HepG2 (cell line): ENCODE measurements around the gene TMEM219. TPM values are rescaled to one million over a fixed set of nuclear protein-coding genes. Genes with fewer than 3 reads are reported as not detected.

Experiments used
- GATA4 ChIP-seq: sonication (generic); IDR thresholded peaks from 2 replicates; pipeline ENCODE4 v1.6.1; 2016; ENCODE audit warnings: antibody characterized with exemption, low read depth, borderline replicate concordance
- HES4 ChIP-seq: sonication (generic); formaldehyde crosslinking; IDR thresholded peaks from 2 replicates; pipeline ENCODE4 v1.9.0; 2021; ENCODE audit warnings: mild to moderate bottlenecking, missing genetic modification reagents, borderline replicate concordance
- KAT8 ChIP-seq: IDR thresholded peaks from 2 replicates; pipeline ENCODE4 v1.6.1; 2016; ENCODE audit warnings: missing genetic modification reagents, missing compliant biosample characterization
- NFE2L2 ChIP-seq: fragments of 150-350 bp; IDR thresholded peaks from 2 replicates; pipeline ENCODE4 v1.6.1; 2014; ENCODE audit warnings: low read length
- POLR2AphosphoS2 ChIP-seq: IDR thresholded peaks from 2 replicates; pipeline ENCODE4 v1.6.1; 2011; ENCODE audit warnings: low read depth, low read length, improper control_type of control experiment
- RFX1 ChIP-seq: fragments of 450-650 bp; IDR thresholded peaks from 2 replicates; pipeline ENCODE4 v1.6.1; 2017
- SMARCE1 ChIP-seq: fragments of 450-650 bp; IDR thresholded peaks from 2 replicates; pipeline ENCODE4 v1.6.1; 2017; ENCODE audit warnings: borderline replicate concordance
- ZFY ChIP-seq: sonication (generic); formaldehyde crosslinking; IDR thresholded peaks from 2 replicates; pipeline ENCODE4 v1.4.0; 2020; ENCODE audit warnings: missing genetic modification reagents
- ZMYM2 ChIP-seq: sonication (generic); formaldehyde crosslinking; IDR thresholded peaks from 2 replicates; pipeline ENCODE4 v1.8.0; 2022; ENCODE audit warnings: mild to moderate bottlenecking, missing genetic modification reagents
- ZNF3 ChIP-seq: IDR thresholded peaks from 2 replicates; pipeline ENCODE4 v1.7.0; 2017; ENCODE audit warnings: inconsistent platforms
- ZNF317 ChIP-seq: sonication (generic); formaldehyde crosslinking; IDR thresholded peaks from 2 replicates; pipeline ENCODE4 v1.5.0; 2020; ENCODE audit warnings: mild to moderate bottlenecking, missing genetic modification reagents
- ZNF34 ChIP-seq: sonication (generic); formaldehyde crosslinking; IDR thresholded peaks from 2 replicates; pipeline ENCODE4 v1.4.0; 2020; ENCODE audit warnings: mild to moderate bottlenecking, missing genetic modification reagents, borderline replicate concordance
- ZNF503 ChIP-seq: sonication (generic); formaldehyde crosslinking; IDR thresholded peaks from 2 replicates; pipeline ENCODE4 v1.4.0; 2020; ENCODE audit warnings: missing genetic modification reagents
- ZNF550 ChIP-seq: sonication (generic); formaldehyde crosslinking; IDR thresholded peaks from 2 replicates; pipeline ENCODE4 v1.4.0; 2020; ENCODE audit warnings: mild to moderate bottlenecking, missing genetic modification reagents, borderline replicate concordance
- ZNF562 ChIP-seq: sonication (generic); formaldehyde crosslinking; IDR thresholded peaks from 2 replicates; pipeline ENCODE4 v1.8.0; 2022; ENCODE audit warnings: missing genetic modification reagents, borderline replicate concordance
- ZNF569 ChIP-seq: sonication (generic); formaldehyde crosslinking; IDR thresholded peaks from 2 replicates; pipeline ENCODE4 v1.5.0; 2020; ENCODE audit warnings: mild to moderate bottlenecking, missing genetic modification reagents, moderate library complexity, borderline replicate concordance
- ZNF772 ChIP-seq: sonication (generic); formaldehyde crosslinking; IDR thresholded peaks from 2 replicates; pipeline ENCODE4 v1.5.0; 2020; ENCODE audit warnings: mild to moderate bottlenecking, missing genetic modification reagents
- ZNF777 ChIP-seq: sonication (generic); formaldehyde crosslinking; IDR thresholded peaks from 2 replicates; pipeline ENCODE4 v1.4.0; 2020; ENCODE audit warnings: missing genetic modification reagents
- polyA plus RNA-seq, 8 experiments: library from polyadenylated mRNA; depleted of rRNA in 3 of 8; stranded (reverse) in 7 of 8; unstranded in 1 of 8; fragments of >200 nt; fragmentation: Illumina TruSeq in 4 of 8; extraction: Trizol in 4 of 8; gene quantifications; 2 replicates each; pipeline versions ENCODE4 v1.2.1 to v1.2.3, GENCODE V29; 2011 to 2016; ENCODE audit warnings: low read depth in 4 of 8, missing spikeins in 1 of 8, mixed read lengths in 1 of 8; ENCODE audit not compliant: insufficient read depth in 1 of 8
- total RNA-seq, 5 experiments: library from RNA; depleted of rRNA; stranded (reverse); fragments of >200 nt; fragmentation: Illumina TruSeq; extraction: Trizol; gene quantifications; 2 replicates each; pipeline ENCODE4 v1.2.3, GENCODE V29; 2016; ENCODE audit warnings: low read depth in 1 of 5
- TF ChIP-seq, protein P1 (sequence below): sonication (generic); formaldehyde crosslinking; IDR thresholded peaks from 2 replicates; pipeline ENCODE4 v1.9.0; 2021; ENCODE audit warnings: missing genetic modification reagents, mild to moderate bottlenecking, borderline replicate concordance
- TF ChIP-seq, protein P2 (sequence below), 2 experiments: sonication (generic) in 1 of 2; formaldehyde crosslinking in 1 of 2; IDR thresholded peaks; 2 replicates each; pipeline versions ENCODE4 v1.6.1 to v1.9.0; 2014 to 2022; ENCODE audit warnings: antibody characterized with exemption in 1 of 2, borderline replicate concordance in 1 of 2, inconsistent platforms in 1 of 2, low read depth in 1 of 2, missing genetic modification reagents in 1 of 2

TMEM219 gene
- total and polyA plus RNA-seq, 2 of the 13 experiments (the other 11 are each of a cell fraction or from before 2014, with no cell fraction given): 105 to 115 TPM

DNA sequence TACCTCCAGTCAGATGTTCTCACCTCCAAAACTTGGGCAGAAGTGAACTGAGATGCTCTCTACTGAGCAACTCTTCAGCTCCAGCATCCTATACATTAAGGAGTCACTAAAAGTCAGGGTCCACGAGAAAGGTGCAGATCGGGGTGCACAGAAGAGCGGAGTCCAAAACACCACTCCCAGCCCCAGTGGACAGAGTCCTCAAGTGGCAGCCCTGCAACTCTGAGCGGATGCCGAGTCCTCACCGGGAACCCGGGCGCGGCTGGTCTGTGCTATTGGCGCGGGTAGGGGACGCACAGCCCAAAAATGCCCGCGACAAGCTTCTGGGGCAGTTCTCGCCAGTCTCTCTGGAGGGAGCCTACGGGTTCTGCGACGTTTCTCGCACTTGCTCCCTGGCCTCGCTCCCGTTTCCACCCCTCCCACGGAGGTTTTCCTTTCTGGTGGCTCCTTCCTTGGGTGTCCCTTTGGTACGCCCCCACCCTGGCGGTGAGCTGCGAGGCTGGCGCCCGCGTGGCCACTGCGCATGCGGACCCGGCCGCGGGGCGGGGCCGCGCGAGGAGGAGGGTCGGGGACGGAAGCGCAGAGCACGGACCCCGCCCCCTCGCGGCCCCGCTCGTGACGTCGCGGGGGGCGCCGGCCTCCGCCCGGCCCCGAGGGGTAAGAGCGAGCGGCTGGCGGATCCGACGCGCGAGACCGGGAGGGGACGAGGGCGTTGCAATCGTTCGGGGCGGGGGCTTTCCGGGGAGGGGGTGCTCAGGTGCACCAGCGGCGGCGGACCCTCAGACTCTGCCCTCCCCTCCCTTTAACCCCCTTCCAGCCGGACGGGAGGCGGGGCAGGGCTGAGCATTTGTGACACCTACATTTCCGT is at the start of gene TMEM219 (continued):
- TF ChIP-seq, protein P1, sequence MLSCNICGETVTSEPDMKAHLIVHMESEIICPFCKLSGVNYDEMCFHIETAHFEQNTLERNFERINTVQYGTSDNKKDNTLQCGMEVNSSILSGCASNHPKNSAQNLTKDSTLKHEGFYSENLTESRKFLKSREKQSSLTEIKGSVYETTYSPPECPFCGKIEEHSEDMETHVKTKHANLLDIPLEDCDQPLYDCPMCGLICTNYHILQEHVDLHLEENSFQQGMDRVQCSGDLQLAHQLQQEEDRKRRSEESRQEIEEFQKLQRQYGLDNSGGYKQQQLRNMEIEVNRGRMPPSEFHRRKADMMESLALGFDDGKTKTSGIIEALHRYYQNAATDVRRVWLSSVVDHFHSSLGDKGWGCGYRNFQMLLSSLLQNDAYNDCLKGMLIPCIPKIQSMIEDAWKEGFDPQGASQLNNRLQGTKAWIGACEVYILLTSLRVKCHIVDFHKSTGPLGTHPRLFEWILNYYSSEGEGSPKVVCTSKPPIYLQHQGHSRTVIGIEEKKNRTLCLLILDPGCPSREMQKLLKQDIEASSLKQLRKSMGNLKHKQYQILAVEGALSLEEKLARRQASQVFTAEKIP: 0 out of 2 replicates have a peak, but pooled peaks have one; percentile 61
- no peak; the same call in 1 of the 2 replicates for TF ChIP-seq ZFY (CRISPR knock-in tag)
- TF ChIP-seq ZNF562 (CRISPR knock-in tag): no peak
- no peak; the same call in 1 of the 2 replicates for TF ChIP-seq ZNF777 (CRISPR knock-in tag)
- TF ChIP-seq ZNF503: no peak
- no peak for TF ChIP-seq RFX1
- no peak for TF ChIP-seq ZNF3 (CRISPR knock-in tag)
- peak; percentile 60; the same call in 1 of the 2 replicates for TF ChIP-seq ZMYM2 (CRISPR knock-in tag)
- peak; percentile 40; the same call in 1 of the 2 replicates for TF ChIP-seq ZNF550 (CRISPR knock-in tag)
- 0 out of 2 replicates have a peak, but pooled peaks have one; percentile 51 for TF ChIP-seq ZNF569 (CRISPR knock-in tag)
- TF ChIP-seq, protein P2, sequence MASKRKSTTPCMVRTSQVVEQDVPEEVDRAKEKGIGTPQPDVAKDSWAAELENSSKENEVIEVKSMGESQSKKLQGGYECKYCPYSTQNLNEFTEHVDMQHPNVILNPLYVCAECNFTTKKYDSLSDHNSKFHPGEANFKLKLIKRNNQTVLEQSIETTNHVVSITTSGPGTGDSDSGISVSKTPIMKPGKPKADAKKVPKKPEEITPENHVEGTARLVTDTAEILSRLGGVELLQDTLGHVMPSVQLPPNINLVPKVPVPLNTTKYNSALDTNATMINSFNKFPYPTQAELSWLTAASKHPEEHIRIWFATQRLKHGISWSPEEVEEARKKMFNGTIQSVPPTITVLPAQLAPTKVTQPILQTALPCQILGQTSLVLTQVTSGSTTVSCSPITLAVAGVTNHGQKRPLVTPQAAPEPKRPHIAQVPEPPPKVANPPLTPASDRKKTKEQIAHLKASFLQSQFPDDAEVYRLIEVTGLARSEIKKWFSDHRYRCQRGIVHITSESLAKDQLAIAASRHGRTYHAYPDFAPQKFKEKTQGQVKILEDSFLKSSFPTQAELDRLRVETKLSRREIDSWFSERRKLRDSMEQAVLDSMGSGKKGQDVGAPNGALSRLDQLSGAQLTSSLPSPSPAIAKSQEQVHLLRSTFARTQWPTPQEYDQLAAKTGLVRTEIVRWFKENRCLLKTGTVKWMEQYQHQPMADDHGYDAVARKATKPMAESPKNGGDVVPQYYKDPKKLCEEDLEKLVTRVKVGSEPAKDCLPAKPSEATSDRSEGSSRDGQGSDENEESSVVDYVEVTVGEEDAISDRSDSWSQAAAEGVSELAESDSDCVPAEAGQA (IDR thresholded peaks at IDR 0.05; ENCODE audit: low read depth): no peak
- TF ChIP-seq, protein P2 (CRISPR knock-in tag; IDR thresholded peaks at IDR 0.05; ENCODE audit: borderline replicate concordance): no peak
- TF ChIP-seq HES4 (CRISPR knock-in tag): peak; percentile 73; the same call in 1 of the 2 replicates
- peak; percentile 70; the same call in 1 of the 2 replicates for TF ChIP-seq GATA4
- TF ChIP-seq ZNF317 (CRISPR knock-in tag): no peak
- TF ChIP-seq NFE2L2: no peak
- peak; percentile 69 for TF ChIP-seq KAT8 (CRISPR knock-in tag)
- TF ChIP-seq SMARCE1: no peak
- no peak for TF ChIP-seq POLR2AphosphoS2
- 0 out of 2 replicates have a peak, but pooled peaks have one; percentile 28 for TF ChIP-seq ZNF34 (CRISPR knock-in tag)
- TF ChIP-seq ZNF772 (CRISPR knock-in tag): peak; percentile 35; the same call in 1 of the 2 replicates
